ENCODE measurements around the gene ABHD15. TPM values are rescaled to one million over a fixed set of nuclear protein-coding genes. Genes with fewer than 3 reads are reported as not detected.
A peak's percentile ranks its signal among the peaks of the same experiment; 100 is the strongest.

The ABHD15 gene
- total and polyA plus RNA-seq, 11 donors: 4.0 to 13.1 (median 8.2) TPM

DNA sequence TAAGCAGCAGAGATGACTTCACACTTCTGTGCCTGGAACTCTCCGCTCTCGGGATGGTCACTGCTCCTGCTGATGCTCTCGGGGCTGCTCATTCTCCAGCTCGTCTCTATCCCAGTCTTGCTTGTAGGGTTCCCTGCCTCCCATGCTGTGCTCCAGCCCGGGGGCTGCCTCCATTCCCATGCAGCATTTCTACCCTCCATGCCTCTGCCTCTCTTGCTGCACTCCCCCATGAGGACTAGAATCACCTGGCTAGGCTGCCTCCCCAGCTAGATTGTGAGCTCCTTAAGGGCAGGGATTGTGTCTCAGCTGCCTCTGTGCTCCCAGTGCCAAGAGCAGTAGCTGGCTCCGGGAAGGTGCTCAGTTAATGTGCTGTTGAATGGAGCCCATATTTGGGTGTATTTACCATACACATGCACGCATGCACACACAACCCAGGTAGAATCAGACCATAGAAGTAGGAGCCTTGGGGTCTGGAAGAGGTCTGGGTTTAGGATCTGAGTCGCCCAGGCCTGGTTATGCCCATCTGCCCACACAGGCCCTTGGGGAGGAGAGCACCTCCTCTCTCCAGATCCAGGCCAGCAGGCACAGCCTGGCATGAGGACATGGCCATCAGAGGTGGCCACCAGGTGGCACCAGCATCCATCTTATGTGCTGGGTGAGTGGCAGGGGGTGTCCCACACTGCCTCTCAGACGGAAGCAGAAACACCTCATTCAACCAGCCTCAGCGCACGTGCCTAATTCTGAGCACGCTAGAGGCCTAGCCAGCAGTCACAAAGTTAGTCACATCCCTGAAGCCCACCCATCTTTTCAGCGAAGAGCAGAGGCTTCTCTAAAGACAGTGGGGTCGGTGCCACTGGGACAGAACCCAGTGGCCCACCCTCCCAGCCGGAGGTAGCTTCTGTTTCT, 13.3 kb upstream of the ABHD15 start:
- Histone ChIP-seq H3K27me3 (no peaks in the 10 kb centered on the region), H3K27ac (peak overlapping the region in 1 of 12 donors; percentile 5), H3K4me1 (peaks cover 0 to 43% (median 23%) of the 10 kb centered on the region in 12 donors), H3K9me3 (no peaks in the 10 kb centered on the region), H3K4me3 (no peak overlapping the region), H3K36me3 (peaks cover 0 to 81% (median 72%) of the 10 kb centered on the region in 9 donors)
- intact Hi-C loops (cut with DNase I): loop anchor here in 6 of 10 donors (2.0 to 10.0 kb wide), 9 partner anchors 31 to 515 kb away; partner anchors contain the start of genes CORO6 (in 1 of the 6) and SSH2 (in 1 of the 6)
- 60 to 66% (median 63%) methylated on average over 13 to 15 of the region's 15 CpGs for WGBS, 4 donors
- ATAC-seq (peak; percentile 59 to 80 (median 74)), DNase-seq (peak; percentile 79 to 90 (median 85))
- no peak for TF ChIP-seq POLR2A (IDR thresholded peaks at IDR 0.05)
- TF ChIP-seq, protein P1, sequence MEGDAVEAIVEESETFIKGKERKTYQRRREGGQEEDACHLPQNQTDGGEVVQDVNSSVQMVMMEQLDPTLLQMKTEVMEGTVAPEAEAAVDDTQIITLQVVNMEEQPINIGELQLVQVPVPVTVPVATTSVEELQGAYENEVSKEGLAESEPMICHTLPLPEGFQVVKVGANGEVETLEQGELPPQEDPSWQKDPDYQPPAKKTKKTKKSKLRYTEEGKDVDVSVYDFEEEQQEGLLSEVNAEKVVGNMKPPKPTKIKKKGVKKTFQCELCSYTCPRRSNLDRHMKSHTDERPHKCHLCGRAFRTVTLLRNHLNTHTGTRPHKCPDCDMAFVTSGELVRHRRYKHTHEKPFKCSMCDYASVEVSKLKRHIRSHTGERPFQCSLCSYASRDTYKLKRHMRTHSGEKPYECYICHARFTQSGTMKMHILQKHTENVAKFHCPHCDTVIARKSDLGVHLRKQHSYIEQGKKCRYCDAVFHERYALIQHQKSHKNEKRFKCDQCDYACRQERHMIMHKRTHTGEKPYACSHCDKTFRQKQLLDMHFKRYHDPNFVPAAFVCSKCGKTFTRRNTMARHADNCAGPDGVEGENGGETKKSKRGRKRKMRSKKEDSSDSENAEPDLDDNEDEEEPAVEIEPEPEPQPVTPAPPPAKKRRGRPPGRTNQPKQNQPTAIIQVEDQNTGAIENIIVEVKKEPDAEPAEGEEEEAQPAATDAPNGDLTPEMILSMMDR (IDR thresholded peaks at IDR 0.05): peak; percentile 80 to 95 (median 90)

DNA sequence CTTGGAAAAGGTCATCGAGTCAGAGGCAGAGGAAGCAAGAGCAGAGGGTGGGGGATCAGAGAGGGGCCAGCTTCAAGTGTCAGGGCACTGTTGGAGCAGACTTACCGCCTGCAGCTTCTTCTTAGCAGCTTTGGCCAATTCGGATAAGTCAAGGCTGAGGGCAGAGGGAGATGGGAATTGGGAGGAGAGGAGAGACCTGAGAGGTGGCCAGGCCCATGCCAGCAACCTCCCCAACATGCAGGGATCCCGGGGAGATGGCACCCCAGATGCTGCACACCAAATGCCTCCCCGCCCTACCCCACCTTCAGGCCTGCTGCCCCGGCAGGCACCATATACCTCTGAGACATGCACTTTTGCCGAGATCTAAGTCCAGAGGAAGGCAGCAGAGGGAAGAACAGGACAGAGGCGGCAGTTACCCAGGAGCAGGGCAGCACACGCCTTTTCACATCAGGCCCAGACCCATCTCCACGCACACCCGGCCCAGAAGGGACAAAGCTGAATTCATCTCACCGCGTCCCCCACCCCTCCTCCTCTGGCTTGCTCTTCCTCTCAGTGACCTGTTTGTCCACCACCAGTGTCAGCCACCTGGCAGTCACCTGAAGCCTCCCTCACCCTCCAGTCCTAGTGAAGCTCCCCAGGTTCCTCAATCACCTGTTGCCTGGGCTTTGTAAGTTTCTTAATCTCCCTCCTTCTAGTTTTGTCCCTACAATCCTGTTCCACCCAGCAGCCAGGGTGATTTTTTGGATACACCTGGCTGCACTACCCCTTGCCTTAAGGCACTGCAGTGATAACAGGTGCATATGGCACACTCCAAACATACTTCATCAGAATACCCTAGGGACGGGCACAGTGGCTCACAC, 12.0 kb upstream of the ABHD15 start:
- Histone ChIP-seq H3K4me3 (no peak overlapping the region), H3K27me3 (no peaks in the 10 kb centered on the region), H3K36me3 (peaks cover 0 to 94% (median 84%) of the 10 kb centered on the region in 9 donors), H3K27ac (no peak overlapping the region), H3K9me3 (no peaks in the 10 kb centered on the region), H3K4me1 (peaks cover 0 to 30% (median 11%) of the 10 kb centered on the region in 12 donors)
- intact Hi-C loops (cut with DNase I): loop anchor here in 3 of 10 donors (2.0 to 10.0 kb wide), 3 partner anchors 32 to 516 kb away; no protein-coding TSS in a partner anchor
- DNase-seq (peak in 3 of 5 donors; percentile 4 to 29 (median 18)), ATAC-seq (no peak)
- TF ChIP-seq POLR2A (IDR thresholded peaks at IDR 0.05): no peak
- TF ChIP-seq, protein P1 (IDR thresholded peaks at IDR 0.05): no peak
- WGBS, 4 donors: 89 to 95% (median 92%) methylated on average over 13 to 14 of the region's 14 CpGs

- H3K36me3 ChIP-seq: peaks cover 0 to 91% (median 85%) of the 10 kb centered on the region in 9 donors
- DNase-seq: peak in 4 of 5 donors; percentile 21 to 53 (median 26)
- H3K27ac ChIP-seq: peak overlapping the region in 1 of 12 donors; percentile 54
- no peak for TF ChIP-seq POLR2A (IDR thresholded peaks at IDR 0.05)
- TF ChIP-seq, protein P1 (IDR thresholded peaks at IDR 0.05): no peak
- intact Hi-C loops (cut with DNase I): loop anchor here in 3 of 10 donors (2.0 to 10.0 kb wide), 3 partner anchors 33 to 517 kb away; no protein-coding TSS in a partner anchor
- peaks cover 0 to 30% (median 13%) of the 10 kb centered on the region in 12 donors for H3K4me1 ChIP-seq
- H3K4me3 ChIP-seq: no peak overlapping the region
- H3K9me3 ChIP-seq: no peaks in the 10 kb centered on the region
- 73 to 85% (median 77%) methylated on average over 13 to 22 of the region's 22 CpGs for WGBS, 4 donors
- no peaks in the 10 kb centered on the region for H3K27me3 ChIP-seq
- ATAC-seq: peak in 1 of 4 donors; percentile 2
Measured at GRCh38 chr17:29577385-29578211, 10.8 kb upstream of the ABHD15 start.
